ENCODE measurements around the gene SKIDA1.

DNA sequence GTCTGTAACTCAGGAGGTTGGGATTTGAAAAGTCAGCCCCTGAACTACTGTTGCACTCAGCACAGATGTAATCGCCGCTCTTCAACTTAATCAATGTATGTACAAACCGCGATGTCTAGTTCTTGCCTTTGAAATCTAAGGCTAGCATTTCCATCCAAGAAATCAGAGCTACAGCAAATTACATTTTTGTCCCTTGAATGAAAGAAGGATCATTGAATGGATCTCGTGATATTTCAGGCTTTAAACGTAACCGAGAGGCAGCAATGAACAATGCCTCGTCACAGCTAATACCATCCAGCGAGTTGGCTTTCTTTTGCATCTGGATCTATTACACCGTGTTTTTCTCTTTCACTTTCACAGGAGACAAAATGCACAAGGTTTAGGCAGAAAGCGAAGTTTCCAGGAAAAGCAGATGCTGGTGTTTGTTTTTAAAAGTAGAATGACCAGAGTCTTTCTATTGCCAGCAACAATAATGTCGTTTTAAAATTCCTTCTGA, 5.5 kb downstream of the SKIDA1 start:
- TF ChIP-seq, protein P1, sequence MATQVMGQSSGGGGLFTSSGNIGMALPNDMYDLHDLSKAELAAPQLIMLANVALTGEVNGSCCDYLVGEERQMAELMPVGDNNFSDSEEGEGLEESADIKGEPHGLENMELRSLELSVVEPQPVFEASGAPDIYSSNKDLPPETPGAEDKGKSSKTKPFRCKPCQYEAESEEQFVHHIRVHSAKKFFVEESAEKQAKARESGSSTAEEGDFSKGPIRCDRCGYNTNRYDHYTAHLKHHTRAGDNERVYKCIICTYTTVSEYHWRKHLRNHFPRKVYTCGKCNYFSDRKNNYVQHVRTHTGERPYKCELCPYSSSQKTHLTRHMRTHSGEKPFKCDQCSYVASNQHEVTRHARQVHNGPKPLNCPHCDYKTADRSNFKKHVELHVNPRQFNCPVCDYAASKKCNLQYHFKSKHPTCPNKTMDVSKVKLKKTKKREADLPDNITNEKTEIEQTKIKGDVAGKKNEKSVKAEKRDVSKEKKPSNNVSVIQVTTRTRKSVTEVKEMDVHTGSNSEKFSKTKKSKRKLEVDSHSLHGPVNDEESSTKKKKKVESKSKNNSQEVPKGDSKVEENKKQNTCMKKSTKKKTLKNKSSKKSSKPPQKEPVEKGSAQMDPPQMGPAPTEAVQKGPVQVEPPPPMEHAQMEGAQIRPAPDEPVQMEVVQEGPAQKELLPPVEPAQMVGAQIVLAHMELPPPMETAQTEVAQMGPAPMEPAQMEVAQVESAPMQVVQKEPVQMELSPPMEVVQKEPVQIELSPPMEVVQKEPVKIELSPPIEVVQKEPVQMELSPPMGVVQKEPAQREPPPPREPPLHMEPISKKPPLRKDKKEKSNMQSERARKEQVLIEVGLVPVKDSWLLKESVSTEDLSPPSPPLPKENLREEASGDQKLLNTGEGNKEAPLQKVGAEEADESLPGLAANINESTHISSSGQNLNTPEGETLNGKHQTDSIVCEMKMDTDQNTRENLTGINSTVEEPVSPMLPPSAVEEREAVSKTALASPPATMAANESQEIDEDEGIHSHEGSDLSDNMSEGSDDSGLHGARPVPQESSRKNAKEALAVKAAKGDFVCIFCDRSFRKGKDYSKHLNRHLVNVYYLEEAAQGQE (IDR thresholded peaks at IDR 0.05; ENCODE audit: insufficient read depth in 1 of 2, low read depth in 2 of 2, low read length in 1 of 2): no peak
- TF ChIP-seq, protein P2, sequence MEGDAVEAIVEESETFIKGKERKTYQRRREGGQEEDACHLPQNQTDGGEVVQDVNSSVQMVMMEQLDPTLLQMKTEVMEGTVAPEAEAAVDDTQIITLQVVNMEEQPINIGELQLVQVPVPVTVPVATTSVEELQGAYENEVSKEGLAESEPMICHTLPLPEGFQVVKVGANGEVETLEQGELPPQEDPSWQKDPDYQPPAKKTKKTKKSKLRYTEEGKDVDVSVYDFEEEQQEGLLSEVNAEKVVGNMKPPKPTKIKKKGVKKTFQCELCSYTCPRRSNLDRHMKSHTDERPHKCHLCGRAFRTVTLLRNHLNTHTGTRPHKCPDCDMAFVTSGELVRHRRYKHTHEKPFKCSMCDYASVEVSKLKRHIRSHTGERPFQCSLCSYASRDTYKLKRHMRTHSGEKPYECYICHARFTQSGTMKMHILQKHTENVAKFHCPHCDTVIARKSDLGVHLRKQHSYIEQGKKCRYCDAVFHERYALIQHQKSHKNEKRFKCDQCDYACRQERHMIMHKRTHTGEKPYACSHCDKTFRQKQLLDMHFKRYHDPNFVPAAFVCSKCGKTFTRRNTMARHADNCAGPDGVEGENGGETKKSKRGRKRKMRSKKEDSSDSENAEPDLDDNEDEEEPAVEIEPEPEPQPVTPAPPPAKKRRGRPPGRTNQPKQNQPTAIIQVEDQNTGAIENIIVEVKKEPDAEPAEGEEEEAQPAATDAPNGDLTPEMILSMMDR (IDR thresholded peaks at IDR 0.05): no peak
- no peak for TF ChIP-seq TCF7L2 (IDR thresholded peaks at IDR 0.05; ENCODE audit: low read depth, low read length)
- TF ChIP-seq SIN3A (IDR thresholded peaks at IDR 0.05; ENCODE audit: borderline replicate concordance, insufficient read depth, low read depth, low read length): no peak
